Kidney (tissue), 14 donors: ENCODE data around the gene FBN3. TPM values are rescaled to one million over a fixed set of nuclear protein-coding genes. Genes with fewer than 3 reads are reported as not detected.
"Not testable (repeated sequence)": the region's sequence is repeated elsewhere in the genome, so short reads cannot be mapped to it uniquely, and the experiment has no call there.

Experiments used
- DNase-seq, 5 donors: peaks; one replicate each; pipeline ENCODE4 v3.0.0-alpha.2; 2013 to 2020
- FAIRE-seq: peaks from 2 replicates; lab custom pipeline; 2012; peaks lifted over from hg19 to GRCh38; lab: Jason Lieb, UNC
- H3K27ac ChIP-seq, 2 donors: one replicate each; pipeline ENCODE4 v1.7.0; 2013; ENCODE audit warnings: low read depth in 2 of 2, low read length in 2 of 2, inconsistent platforms in 1 of 2
- H3K27me3 ChIP-seq: one replicate; pipeline ENCODE4 v1.7.1; 2013; ENCODE audit warnings: low read length, inconsistent platforms; ENCODE audit not compliant: control insufficient read depth, insufficient read depth
- H3K36me3 ChIP-seq, 3 donors: one replicate each; pipeline versions ENCODE4 v1.7.0 to v1.7.1; 2013; ENCODE audit warnings: low read length in 3 of 3, control low read depth in 1 of 3, inconsistent platforms in 1 of 3; ENCODE audit not compliant: insufficient read depth in 3 of 3, control insufficient read depth in 2 of 3
- H3K4me1 ChIP-seq, 3 donors: one replicate each; pipeline versions ENCODE4 v1.7.0 to v1.7.1; 2013; ENCODE audit warnings: low read length in 3 of 3, inconsistent platforms in 1 of 3, low read depth in 1 of 3; ENCODE audit not compliant: control insufficient read depth in 2 of 3, insufficient read depth in 2 of 3
- H3K4me3 ChIP-seq, 3 donors: one replicate each; pipeline versions ENCODE4 v1.7.0 to v1.8.1; 2013; ENCODE audit warnings: low read length in 3 of 3, control low read depth in 1 of 3, inconsistent platforms in 1 of 3
- H3K9ac ChIP-seq, 3 donors: one replicate each; pipeline versions ENCODE4 v1.7.0 to v1.7.1; 2013; ENCODE audit warnings: low read length in 3 of 3, control low read depth in 1 of 3, inconsistent platforms in 1 of 3
- H3K9me3 ChIP-seq, 3 donors: one replicate each; pipeline versions ENCODE4 v1.7.0 to v1.7.1; 2013; ENCODE audit warnings: low read length in 3 of 3, control low read depth in 1 of 3, inconsistent platforms in 1 of 3; ENCODE audit not compliant: control insufficient read depth in 2 of 3, insufficient read depth in 1 of 3
- intact Hi-C: fragments of 100-400 bp; cut with DNase I; formaldehyde crosslinking; loops from one replicate; pipeline ENCODE4 v1.11.1; 2022
- polyA plus RNA-seq: library from polyadenylated mRNA; stranded (reverse); fragments of 350-450 nt; fragmentation: Illumina TruSeq; extraction: RNeasy Lipid Tissue Mini Kit (QIAGEN cat#74804); gene quantifications from one replicate; pipeline ENCODE4 v1.2.3, GENCODE V29; 2014; ENCODE audit warnings: low read depth, low replicate concordance; ENCODE audit not compliant: insufficient read depth
- total RNA-seq: library from RNA; stranded (reverse); fragmentation: NEBNext Ultra II Directional; extraction: Animal tissue kit (Norgen Biotek cat#: 25700); gene quantifications from one replicate; pipeline ENCODE4 v1.2.1, GENCODE V29; 2021
- TF ChIP-seq, protein P1 (sequence below): IDR thresholded peaks from 3 replicates; pipeline ENCODE4 v1.5.1; 2012; ENCODE audit warnings: mild to moderate bottlenecking, moderate library complexity, borderline replicate concordance; ENCODE audit not compliant: insufficient read depth; ENCODE audit errors: extremely low read depth
- donor health status: control.
- donor health status: control.
- donor health status: control.
- donor health status: control.
- donor health status: control.
- donor health status: DM: yes; HTN: yes; CAD: no.
- donor health status: Normal renal cell carcinoma (clear cell type).

FBN3 gene
- total and polyA plus RNA-seq, 2 donors from 2014 or later, result 0.44 to 0.56 TPM

DNA sequence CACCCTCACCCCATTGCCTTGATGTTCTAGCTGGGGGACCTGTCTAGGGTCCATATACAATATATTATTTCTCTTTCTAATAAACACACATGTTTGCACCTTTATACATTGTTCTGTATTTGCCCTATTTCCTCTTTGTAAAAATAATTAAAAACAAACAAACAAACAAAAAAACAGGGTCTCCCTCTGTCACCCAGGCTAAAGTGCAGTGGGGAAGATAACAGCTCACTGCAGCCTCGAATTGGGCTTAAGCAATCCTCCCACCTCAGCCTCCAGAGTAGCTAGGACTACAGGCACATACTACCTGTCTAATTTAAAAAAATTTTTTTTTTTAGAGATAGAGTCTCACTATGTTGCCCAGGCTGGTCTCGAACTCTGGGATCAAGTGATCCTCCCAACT lies 5.9 kb upstream of the FBN3 start:
- DNase-seq (no peak), FAIRE-seq (no peak)
- TF ChIP-seq, protein P1, sequence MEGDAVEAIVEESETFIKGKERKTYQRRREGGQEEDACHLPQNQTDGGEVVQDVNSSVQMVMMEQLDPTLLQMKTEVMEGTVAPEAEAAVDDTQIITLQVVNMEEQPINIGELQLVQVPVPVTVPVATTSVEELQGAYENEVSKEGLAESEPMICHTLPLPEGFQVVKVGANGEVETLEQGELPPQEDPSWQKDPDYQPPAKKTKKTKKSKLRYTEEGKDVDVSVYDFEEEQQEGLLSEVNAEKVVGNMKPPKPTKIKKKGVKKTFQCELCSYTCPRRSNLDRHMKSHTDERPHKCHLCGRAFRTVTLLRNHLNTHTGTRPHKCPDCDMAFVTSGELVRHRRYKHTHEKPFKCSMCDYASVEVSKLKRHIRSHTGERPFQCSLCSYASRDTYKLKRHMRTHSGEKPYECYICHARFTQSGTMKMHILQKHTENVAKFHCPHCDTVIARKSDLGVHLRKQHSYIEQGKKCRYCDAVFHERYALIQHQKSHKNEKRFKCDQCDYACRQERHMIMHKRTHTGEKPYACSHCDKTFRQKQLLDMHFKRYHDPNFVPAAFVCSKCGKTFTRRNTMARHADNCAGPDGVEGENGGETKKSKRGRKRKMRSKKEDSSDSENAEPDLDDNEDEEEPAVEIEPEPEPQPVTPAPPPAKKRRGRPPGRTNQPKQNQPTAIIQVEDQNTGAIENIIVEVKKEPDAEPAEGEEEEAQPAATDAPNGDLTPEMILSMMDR, result no peak
- no peak overlapping the region for H3K9ac ChIP-seq
- H3K36me3 ChIP-seq, result no peaks in the 10 kb centered on the region
- H3K4me1 ChIP-seq, result peaks cover 0 to 6% (median 0%) of the 10 kb centered on the region in 3 donors
- no peaks in the 10 kb centered on the region for H3K9me3 ChIP-seq
- intact Hi-C loops, result no loop called here
- no peak overlapping the region for H3K4me3 ChIP-seq
- H3K27me3 ChIP-seq, result no peaks in the 10 kb centered on the region
- H3K27ac ChIP-seq, result no peak overlapping the region

DNA sequence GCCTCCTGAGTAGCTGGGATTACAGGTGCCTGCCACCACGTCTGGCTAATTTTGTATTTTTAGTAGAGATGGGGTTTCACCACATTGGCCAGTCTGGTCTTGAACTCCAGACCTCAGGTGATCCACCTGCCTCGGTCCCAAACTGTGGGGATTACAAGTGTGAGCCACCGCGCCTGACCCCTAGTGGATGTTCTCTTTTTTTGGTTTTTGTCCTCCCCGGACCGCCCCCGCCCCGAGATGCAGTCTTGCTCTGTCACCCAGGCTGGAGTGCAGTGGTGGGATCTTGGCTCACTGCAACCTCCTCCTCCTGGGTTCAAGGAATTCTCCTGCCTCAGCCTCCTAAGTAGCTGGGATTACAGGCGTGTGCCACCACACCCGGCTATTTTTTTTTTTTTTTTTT lies 4.6 kb upstream of the FBN3 start:
- not testable (repeated sequence) for H3K27ac ChIP-seq, H3K4me3 ChIP-seq, H3K36me3 ChIP-seq, DNase-seq, H3K9me3 ChIP-seq, H3K27me3 ChIP-seq, H3K9ac ChIP-seq, H3K4me1 ChIP-seq, FAIRE-seq
- intact Hi-C loops, result loop anchor here (5.0 kb wide), 1 partner anchor 103 kb away; no protein-coding TSS in a partner anchor
- TF ChIP-seq, protein P1, result peak; percentile 10

DNA sequence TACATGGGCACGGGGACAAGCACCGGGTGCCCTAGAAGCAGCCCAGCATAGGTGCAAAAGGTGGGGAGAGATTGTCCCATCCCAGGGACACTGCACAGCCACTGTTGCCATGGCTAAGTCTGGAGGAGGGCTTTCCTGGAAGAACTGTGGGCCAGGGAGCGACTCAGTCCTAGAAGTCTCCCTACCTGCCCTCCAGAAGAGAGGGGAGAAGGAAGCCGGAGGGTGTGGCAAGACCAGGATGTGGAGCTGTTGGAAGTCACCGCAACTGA lies 2.3 kb upstream of the FBN3 start:
- FAIRE-seq (no peak), DNase-seq (no peak)
- Histone ChIP-seq H3K9ac (no peak overlapping the region), H3K27me3 (no peaks in the 10 kb centered on the region), H3K9me3 (no peaks in the 10 kb centered on the region), H3K4me3 (no peak overlapping the region), H3K36me3 (no peaks in the 10 kb centered on the region), H3K4me1 (peaks cover 0 to 6% (median 0%) of the 10 kb centered on the region in 3 donors), H3K27ac (no peak overlapping the region)
- TF ChIP-seq, protein P1, result no peak
- intact Hi-C loops, result loop anchor here (5.0 kb wide), 1 partner anchor 106 kb away; no protein-coding TSS in a partner anchor
